HEK293 (cell line): ENCODE results near the gene C11orf86.
A peak's percentile ranks its signal among the peaks of the same experiment; 100 is the strongest.
"Not testable (repeated sequence)": the region's sequence is repeated elsewhere in the genome, so short reads cannot be mapped to it uniquely, and the experiment has no call there.

ENCODE experiments used
- CTCF ChIA-PET: fragments of 350-600 bp; formaldehyde crosslinking; extraction: SDS; loops from one replicate; lab custom pipeline; 2021; ENCODE audit warnings: antibody characterized with exemption; lab: Yijun Ruan, JAX
- POLR2A ChIA-PET: fragments of 300-600 bp; formaldehyde crosslinking; extraction: SDS; loops from one replicate; lab custom pipeline; 2020; ENCODE audit warnings: antibody characterized with exemption, inconsistent platforms; lab: Yijun Ruan, JAX
- H3K27ac ChIP-seq: fragments of 200-500 bp; sonication (Bioruptor generic); 2 replicates; pipeline ENCODE4 v1.5.1; 2014; ENCODE audit warnings: low read depth, low read length, control low read depth, inconsistent platforms; ENCODE audit errors: extremely low read depth
- H3K36me3 ChIP-seq, 2 experiments: fragments of 200-500 bp in 1 of 2; sonication (Bioruptor generic) in 1 of 2; 1 replicate in 1 of 2; 2 replicates in 1 of 2; pipeline ENCODE4 v1.5.1; 2014 to 2017; ENCODE audit warnings: inconsistent platforms in 2 of 2, low read length in 2 of 2; ENCODE audit not compliant: control insufficient read depth in 2 of 2, insufficient read depth in 1 of 2
- H3K4me1 ChIP-seq: fragments of 200-500 bp; sonication (Bioruptor generic); 2 replicates; pipeline ENCODE4 v1.5.1; 2014; ENCODE audit warnings: mild to moderate bottlenecking, low read length, inconsistent platforms; ENCODE audit not compliant: control insufficient read depth, insufficient read depth
- H3K4me3 ChIP-seq: 2 replicates; pipeline ENCODE4 v1.5.1; 2011; ENCODE audit warnings: low read depth, mild to moderate bottlenecking, control low read depth, low read length, moderate library complexity
- H3K9me3 ChIP-seq: fragments of 200-500 bp; sonication (Bioruptor generic); 2 replicates; pipeline ENCODE4 v1.5.1; 2014; ENCODE audit warnings: low read depth, low read length, inconsistent platforms; ENCODE audit not compliant: control insufficient read depth, insufficient read depth
- TRIM28 ChIP-seq: IDR thresholded peaks from 2 replicates; pipeline ENCODE4 v1.6.1; 2011; ENCODE audit warnings: low read length, control low read depth, borderline replicate concordance
- ZBTB21 ChIP-seq: fragments of 450-650 bp; formaldehyde crosslinking; IDR thresholded peaks from 2 replicates; pipeline ENCODE4 v1.5.1; 2017; ENCODE audit warnings: missing biosample characterization, missing genetic modification characterization
- ZFP3 ChIP-seq: fragments of 450-650 bp; formaldehyde crosslinking; IDR thresholded peaks from 2 replicates; pipeline ENCODE4 v1.5.1; 2016; ENCODE audit warnings: low read depth, missing biosample characterization, missing genetic modification characterization
- ZFP37 ChIP-seq: fragments of 450-650 bp; formaldehyde crosslinking; IDR thresholded peaks from 2 replicates; pipeline ENCODE4 v1.5.1; 2016; ENCODE audit warnings: missing biosample characterization, missing genetic modification characterization
- ZNF10 ChIP-seq: fragments of 450-650 bp; formaldehyde crosslinking; IDR thresholded peaks from 2 replicates; pipeline ENCODE4 v1.5.1; 2017; ENCODE audit warnings: missing biosample characterization, missing genetic modification characterization
- ZNF157 ChIP-seq: fragments of 450-650 bp; formaldehyde crosslinking; IDR thresholded peaks from 2 replicates; pipeline ENCODE4 v1.5.1; 2016; ENCODE audit warnings: missing biosample characterization, missing genetic modification characterization
- ZNF202 ChIP-seq: fragments of 450-650 bp; formaldehyde crosslinking; IDR thresholded peaks from 2 replicates; pipeline ENCODE4 v1.5.1; 2016; ENCODE audit warnings: missing biosample characterization, missing genetic modification characterization, borderline replicate concordance
- ZNF292 ChIP-seq: fragments of 450-650 bp; formaldehyde crosslinking; IDR thresholded peaks from 2 replicates; pipeline ENCODE4 v1.5.1; 2016; ENCODE audit warnings: low read depth, missing biosample characterization, missing genetic modification characterization, borderline replicate concordance
- ZNF394 ChIP-seq: fragments of 450-650 bp; formaldehyde crosslinking; IDR thresholded peaks from 2 replicates; pipeline ENCODE4 v1.5.1; 2016; ENCODE audit warnings: missing biosample characterization, missing genetic modification characterization, mild to moderate bottlenecking, moderate library complexity, borderline replicate concordance
- ZNF404 ChIP-seq: fragments of 450-650 bp; formaldehyde crosslinking; IDR thresholded peaks from 2 replicates; pipeline ENCODE4 v1.5.1; 2017; ENCODE audit warnings: missing biosample characterization, missing genetic modification characterization
- ZNF426 ChIP-seq: fragments of 450-650 bp; formaldehyde crosslinking; IDR thresholded peaks from 2 replicates; pipeline ENCODE4 v1.5.1; 2017; ENCODE audit warnings: missing biosample characterization, missing genetic modification characterization, mild to moderate bottlenecking, inconsistent platforms, moderate library complexity
- ZNF501 ChIP-seq: fragments of 450-650 bp; formaldehyde crosslinking; IDR thresholded peaks from 2 replicates; pipeline ENCODE4 v1.5.1; 2016; ENCODE audit warnings: missing biosample characterization, missing genetic modification characterization
- ZNF518A ChIP-seq: fragments of 450-650 bp; formaldehyde crosslinking; conservative IDR thresholded peaks from 2 replicates; pipeline ENCODE4 v1.5.1; 2016; ENCODE audit warnings: low read depth, missing biosample characterization, missing genetic modification characterization
- ZNF529 ChIP-seq: fragments of 450-650 bp; formaldehyde crosslinking; IDR thresholded peaks from 2 replicates; pipeline ENCODE4 v1.5.1; 2017; ENCODE audit warnings: missing genetic modification characterization, missing biosample characterization; ENCODE audit not compliant: insufficient replicate concordance
- ZNF555 ChIP-seq: fragments of 450-650 bp; formaldehyde crosslinking; conservative IDR thresholded peaks from 2 replicates; pipeline ENCODE4 v1.5.1; 2017; ENCODE audit warnings: missing biosample characterization, mild to moderate bottlenecking, missing genetic modification characterization, inconsistent platforms
- ZNF623 ChIP-seq: fragments of 450-650 bp; formaldehyde crosslinking; IDR thresholded peaks from 2 replicates; pipeline ENCODE4 v1.5.1; 2016; ENCODE audit warnings: missing biosample characterization, missing genetic modification characterization
- ZNF777 ChIP-seq: fragments of 450-650 bp; formaldehyde crosslinking; IDR thresholded peaks from 2 replicates; pipeline ENCODE4 v1.5.1; 2017; ENCODE audit warnings: missing biosample characterization, missing genetic modification characterization, borderline replicate concordance

C11orf86 gene

DNA sequence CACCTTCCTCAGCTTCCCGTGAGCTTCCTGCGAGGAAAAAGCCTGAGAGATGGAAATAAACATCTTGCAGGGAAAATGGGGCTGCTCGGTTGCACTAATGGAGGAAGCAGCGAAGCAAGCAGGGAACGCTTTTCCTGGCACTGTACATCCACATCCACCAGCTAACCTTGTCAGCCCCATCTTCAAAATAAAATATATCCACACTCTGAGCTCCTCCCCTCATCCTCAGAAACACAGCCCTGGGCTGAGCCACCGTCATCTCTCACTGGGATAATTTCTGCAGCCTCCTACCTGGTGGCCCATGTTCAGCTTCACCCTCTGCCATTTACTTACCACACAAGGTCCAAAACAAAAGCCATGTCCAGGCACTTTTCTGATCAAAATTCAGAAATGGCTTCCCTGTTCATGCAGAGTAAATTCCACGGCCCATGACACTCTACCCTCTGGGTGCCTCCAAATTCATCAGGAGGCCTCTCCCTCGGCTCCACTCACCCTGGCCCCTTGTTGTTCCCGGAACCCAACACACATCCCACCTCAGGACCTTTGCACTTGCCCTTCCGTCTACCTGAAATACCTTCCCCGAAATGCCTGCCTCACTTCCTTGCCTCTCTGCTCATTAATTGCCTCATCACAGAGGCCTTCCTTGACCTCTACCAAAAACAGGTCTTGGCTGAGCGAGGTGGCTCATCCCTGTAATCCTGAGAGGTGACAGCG lies 13.0 kb downstream of the C11orf86 start:
- TF ChIP-seq ZNF777 (tag by site-specific recombination) (no peak), ZNF623 (peak; percentile 87)
- no peaks in the 10 kb centered on the region for H3K36me3 ChIP-seq
- H3K27ac ChIP-seq, result no peak overlapping the region
- CTCF ChIA-PET, result no interaction called here
- POLR2A ChIA-PET, result interaction anchor here (1.1 kb wide), 1 partner anchor 131 kb away, joined by 3 read pairs; the partner anchor contains the start of gene KDM2A
- H3K4me1 ChIP-seq, result no peaks in the 10 kb centered on the region
- no peaks in the 10 kb centered on the region for H3K9me3 ChIP-seq
- no peak overlapping the region for H3K4me3 ChIP-seq

DNA sequence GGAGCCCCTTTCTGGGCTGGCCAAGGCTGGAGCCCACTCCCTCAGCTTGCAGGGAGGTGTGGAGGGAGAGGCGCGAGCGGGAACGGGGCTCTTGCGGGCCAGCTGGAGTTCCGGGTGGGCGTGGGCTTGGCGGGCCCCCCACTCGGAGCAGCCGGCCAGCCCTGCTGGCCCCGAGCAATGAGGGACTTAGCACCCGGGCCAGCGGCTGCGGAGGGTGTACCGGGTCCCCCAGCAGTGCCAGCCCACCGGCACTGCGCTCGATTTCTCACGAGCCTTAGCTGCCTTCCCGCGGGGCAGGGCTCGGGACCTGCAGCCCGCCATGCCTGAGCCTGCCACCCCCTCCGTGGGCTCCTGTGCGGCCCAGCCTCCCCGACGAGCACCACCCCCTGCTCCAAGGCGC lies 13.6 kb downstream of the C11orf86 start:
- POLR2A ChIA-PET, result not testable (repeated sequence)
- CTCF ChIA-PET, result interaction anchor here (0.6 kb wide), 2 partner anchors 9 to 62 kb away, joined by 3 to 5 read pairs; no protein-coding TSS in a partner anchor

DNA sequence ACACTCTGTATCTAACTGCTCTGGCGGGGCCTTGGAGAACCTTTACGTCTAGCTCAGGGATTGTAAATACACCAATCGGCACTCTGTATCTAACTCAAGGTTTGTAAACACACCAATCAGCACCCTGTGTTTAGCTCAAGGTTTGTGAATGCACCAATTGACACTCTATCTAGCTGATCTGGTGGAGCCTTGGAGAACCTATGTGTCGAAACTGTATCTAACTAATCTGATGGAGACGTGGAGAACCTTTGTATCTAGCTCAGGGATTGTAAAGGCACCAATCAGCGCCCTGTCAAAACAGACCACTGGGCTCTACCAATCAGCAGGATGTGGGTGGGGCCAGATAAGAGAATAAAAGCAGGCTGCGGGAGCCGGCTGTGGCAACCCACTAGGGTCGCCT lies 14.3 kb downstream of the C11orf86 start:
- POLR2A ChIA-PET, H3K9me3 ChIP-seq, H3K36me3 ChIP-seq, H3K27ac ChIP-seq, H3K4me3 ChIP-seq, H3K4me1 ChIP-seq: not testable (repeated sequence)
- CTCF ChIA-PET, result interaction anchor here (0.6 kb wide), 2 partner anchors 8 to 62 kb away, joined by 3 to 5 read pairs; no protein-coding TSS in a partner anchor

More for the DNA sequence above, 13.6 kb downstream of the C11orf86 start:
- H3K27ac ChIP-seq, H3K4me3 ChIP-seq, H3K9me3 ChIP-seq, H3K4me1 ChIP-seq, H3K36me3 ChIP-seq: not testable (repeated sequence)

DNA sequence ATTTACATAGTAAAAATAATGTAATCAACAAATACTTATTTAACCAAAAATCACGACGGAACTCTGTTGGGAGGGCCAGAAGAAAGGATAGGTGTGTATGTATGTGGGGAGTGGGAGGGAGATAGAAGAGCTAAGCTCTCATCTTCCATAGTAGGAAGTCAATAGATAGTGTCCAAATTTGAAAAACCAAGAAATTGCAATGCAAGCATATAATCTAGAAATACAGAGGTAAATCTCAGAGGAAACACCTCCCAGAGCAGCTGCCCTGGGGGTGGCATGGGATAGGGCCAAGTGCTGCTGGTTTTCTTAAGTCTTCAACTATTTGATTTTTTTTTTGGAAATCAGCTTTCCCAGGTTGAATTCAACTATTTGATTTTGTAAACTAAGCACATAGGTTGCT lies 16.9 kb downstream of the C11orf86 start:
- H3K9me3 ChIP-seq, result no peaks in the 10 kb centered on the region
- H3K36me3 ChIP-seq, result no peaks in the 10 kb centered on the region
- no peaks in the 10 kb centered on the region for H3K4me1 ChIP-seq
- CTCF ChIA-PET, result interaction anchor here (3.2 kb wide), 1 partner anchor 16 kb away, joined by 10 read pairs; no protein-coding TSS in a partner anchor
- no peak overlapping the region for H3K4me3 ChIP-seq
- no peak overlapping the region for H3K27ac ChIP-seq
- no peak for TF ChIP-seq ZNF157 (tag by site-specific recombination)
- TF ChIP-seq TRIM28, result no peak
- no peak for TF ChIP-seq ZNF10 (tag by site-specific recombination)
- TF ChIP-seq ZBTB21 (tag by site-specific recombination), result no peak
- no peak for TF ChIP-seq ZNF202 (tag by site-specific recombination)
- TF ChIP-seq ZNF501 (tag by site-specific recombination), result no peak
- POLR2A ChIA-PET, result interaction anchor here (0.8 kb wide), 1 partner anchor 19 kb away, joined by 3 read pairs; no protein-coding TSS in a partner anchor

GRCh38 chr11:66996609-66997273 lies 21.6 kb downstream of the C11orf86 start:
- H3K4me1 ChIP-seq, result no peaks in the 10 kb centered on the region
- H3K9me3 ChIP-seq, result no peaks in the 10 kb centered on the region
- ChIA-PET CTCF (interaction anchor here (0.6 to 1.7 kb wide), 5 partner anchors 10 to 558 kb away, joined by 3 to 5 read pairs (median 4); partner anchors contain the start of genes MRPL11 and SYT12), POLR2A (interaction anchor here (0.6 to 0.7 kb wide), 2 partner anchors 10 to 87 kb away, joined by 5 to 6 read pairs; no protein-coding TSS in a partner anchor)
- H3K27ac ChIP-seq, result no peak overlapping the region
- H3K4me3 ChIP-seq, result no peak overlapping the region
- H3K36me3 ChIP-seq, result no peaks in the 10 kb centered on the region
- peak; percentile 92 for TF ChIP-seq ZNF426
- TF ChIP-seq ZNF555 (tag by site-specific recombination), result peak; percentile 89
- TF ChIP-seq ZFP3, result peak; percentile 52; the same call in 1 of the 2 replicates
- 0 out of 2 replicates have a peak, but pooled peaks have one; percentile 52 for TF ChIP-seq ZFP37
- TF ChIP-seq ZNF777 (tag by site-specific recombination), result no peak
- TF ChIP-seq ZNF394 (tag by site-specific recombination), result peak; percentile 97
- TF ChIP-seq ZNF292 (tag by site-specific recombination), result 0 out of 2 replicates have a peak, but pooled peaks have one; percentile 12
- TF ChIP-seq ZNF529, result peak; percentile 36
- peak; percentile 94 for TF ChIP-seq ZNF518A
- TF ChIP-seq ZNF404 (tag by site-specific recombination), result peak; percentile 89
